Upper lobe of right lung (tissue), 1 donor: ENCODE results near the gene UBD. TPM values are rescaled to one million over a fixed set of nuclear protein-coding genes. Genes with fewer than 3 reads are reported as not detected.

ENCODE experiments used
- ATAC-seq: fragments of 200-7000 bp; cut with Tn5 transposase; one replicate; pipeline ENCODE4 v1.9.1; 2020; ENCODE audit warnings: mild to moderate bottlenecking, moderate library complexity
- DNase-seq: peaks from one replicate; pipeline ENCODE4 v3.0.0-alpha.2; 2020
- H3K27ac ChIP-seq: fragments of 200-600 bp; one replicate; pipeline ENCODE4 v1.8.0; 2022
- H3K27me3 ChIP-seq: fragments of 200-600 bp; one replicate; pipeline ENCODE4 v1.8.0; 2022; ENCODE audit warnings: mild to moderate bottlenecking
- H3K36me3 ChIP-seq: fragments of 200-600 bp; one replicate; pipeline ENCODE4 v1.8.0; 2022
- H3K4me1 ChIP-seq: fragments of 200-600 bp; one replicate; pipeline ENCODE4 v1.8.0; 2022
- H3K4me3 ChIP-seq: fragments of 200-600 bp; one replicate; pipeline ENCODE4 v1.8.0; 2022; ENCODE audit warnings: mild to moderate bottlenecking
- H3K9me3 ChIP-seq: fragments of 200-600 bp; one replicate; pipeline ENCODE4 v1.8.0; 2022
- intact Hi-C: fragments of 100-400 bp; cut with DNase I; formaldehyde crosslinking; loops from one replicate; pipeline ENCODE4 v1.11.0; 2022
- total RNA-seq: library from RNA; stranded (reverse); fragmentation: NEBNext Ultra II Directional; extraction: Animal tissue kit (Norgen Biotek cat#: 25700); gene quantifications from one replicate; pipeline ENCODE4 v1.2.1, GENCODE V29; 2021
- TF ChIP-seq, protein P1 (sequence below): fragments of 200-600 bp; IDR thresholded peaks from one replicate; pipeline ENCODE4 v1.8.0; 2022; ENCODE audit warnings: antibody characterized with exemption
- donor health status: DM: no; HTN: yes; CAD: no; lungs with severe emphysema.

The UBD gene
- total RNA-seq, 1 donor from 2014 or later = 1.1 TPM

DNA sequence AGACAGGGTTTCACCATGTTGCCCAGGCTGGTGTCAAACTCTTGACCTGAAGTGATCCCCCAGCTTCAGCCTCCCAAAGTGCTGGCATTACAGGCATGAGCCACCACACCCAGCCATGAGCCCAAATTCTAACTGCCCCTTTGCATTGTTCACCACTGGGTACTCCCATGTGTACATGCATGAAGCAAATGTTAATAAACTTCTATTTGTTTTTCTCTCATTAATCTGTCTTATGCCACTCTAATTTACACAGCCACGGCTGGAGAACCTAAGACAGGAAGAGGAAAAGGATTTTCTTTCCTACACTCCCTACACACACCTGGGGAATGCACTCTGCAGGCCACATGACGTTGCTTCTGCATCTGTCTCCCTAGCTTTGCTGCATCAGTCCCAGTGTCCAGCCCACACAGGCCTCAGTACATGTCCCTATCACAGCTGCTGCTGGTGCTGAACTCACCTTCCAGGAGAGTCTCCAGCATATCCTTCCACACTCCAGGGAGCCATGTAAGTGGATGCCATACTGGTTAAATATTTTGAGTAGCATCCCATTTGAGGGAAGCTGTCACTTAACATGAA, 38.7 kb upstream of the UBD start:
- no peak for DNase-seq
- no peak overlapping the region for H3K4me3 ChIP-seq
- H3K4me1 ChIP-seq = no peaks in the 10 kb centered on the region
- TF ChIP-seq, protein P1, sequence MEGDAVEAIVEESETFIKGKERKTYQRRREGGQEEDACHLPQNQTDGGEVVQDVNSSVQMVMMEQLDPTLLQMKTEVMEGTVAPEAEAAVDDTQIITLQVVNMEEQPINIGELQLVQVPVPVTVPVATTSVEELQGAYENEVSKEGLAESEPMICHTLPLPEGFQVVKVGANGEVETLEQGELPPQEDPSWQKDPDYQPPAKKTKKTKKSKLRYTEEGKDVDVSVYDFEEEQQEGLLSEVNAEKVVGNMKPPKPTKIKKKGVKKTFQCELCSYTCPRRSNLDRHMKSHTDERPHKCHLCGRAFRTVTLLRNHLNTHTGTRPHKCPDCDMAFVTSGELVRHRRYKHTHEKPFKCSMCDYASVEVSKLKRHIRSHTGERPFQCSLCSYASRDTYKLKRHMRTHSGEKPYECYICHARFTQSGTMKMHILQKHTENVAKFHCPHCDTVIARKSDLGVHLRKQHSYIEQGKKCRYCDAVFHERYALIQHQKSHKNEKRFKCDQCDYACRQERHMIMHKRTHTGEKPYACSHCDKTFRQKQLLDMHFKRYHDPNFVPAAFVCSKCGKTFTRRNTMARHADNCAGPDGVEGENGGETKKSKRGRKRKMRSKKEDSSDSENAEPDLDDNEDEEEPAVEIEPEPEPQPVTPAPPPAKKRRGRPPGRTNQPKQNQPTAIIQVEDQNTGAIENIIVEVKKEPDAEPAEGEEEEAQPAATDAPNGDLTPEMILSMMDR = no peak
- H3K36me3 ChIP-seq = peaks cover 9% of the 10 kb centered on the region
- H3K27ac ChIP-seq = no peak overlapping the region
- no peaks in the 10 kb centered on the region for H3K27me3 ChIP-seq
- no peak for ATAC-seq
- no peaks in the 10 kb centered on the region for H3K9me3 ChIP-seq
- intact Hi-C loops = no loop called here

DNA sequence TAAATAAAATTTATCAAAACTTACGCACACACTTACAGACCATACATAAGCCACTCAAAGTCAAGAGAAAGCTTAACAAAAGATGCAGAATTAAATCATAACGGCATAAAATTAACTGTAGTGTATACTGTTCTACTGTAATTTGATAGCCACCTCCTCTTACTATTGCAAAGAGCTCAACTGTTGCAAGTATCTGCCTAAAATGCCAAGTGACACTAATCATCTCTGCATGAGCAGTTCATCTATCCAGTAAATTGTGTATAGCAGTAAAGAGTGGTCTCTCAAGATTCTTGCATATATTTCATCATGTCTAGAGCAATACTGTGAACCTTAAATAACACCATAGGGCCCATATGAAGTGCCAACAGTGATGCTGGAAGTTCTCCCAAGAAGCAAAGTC, 37.7 kb upstream of the UBD start:
- Histone ChIP-seq H3K36me3 (no peaks in the 10 kb centered on the region), H3K27ac (no peak overlapping the region), H3K4me1 (no peaks in the 10 kb centered on the region), H3K9me3 (no peaks in the 10 kb centered on the region), H3K27me3 (peaks cover 3% of the 10 kb centered on the region), H3K4me3 (no peak overlapping the region)
- ATAC-seq (no peak), DNase-seq (no peak)
- TF ChIP-seq, protein P1 = no peak
- intact Hi-C loops = no loop called here

DNA sequence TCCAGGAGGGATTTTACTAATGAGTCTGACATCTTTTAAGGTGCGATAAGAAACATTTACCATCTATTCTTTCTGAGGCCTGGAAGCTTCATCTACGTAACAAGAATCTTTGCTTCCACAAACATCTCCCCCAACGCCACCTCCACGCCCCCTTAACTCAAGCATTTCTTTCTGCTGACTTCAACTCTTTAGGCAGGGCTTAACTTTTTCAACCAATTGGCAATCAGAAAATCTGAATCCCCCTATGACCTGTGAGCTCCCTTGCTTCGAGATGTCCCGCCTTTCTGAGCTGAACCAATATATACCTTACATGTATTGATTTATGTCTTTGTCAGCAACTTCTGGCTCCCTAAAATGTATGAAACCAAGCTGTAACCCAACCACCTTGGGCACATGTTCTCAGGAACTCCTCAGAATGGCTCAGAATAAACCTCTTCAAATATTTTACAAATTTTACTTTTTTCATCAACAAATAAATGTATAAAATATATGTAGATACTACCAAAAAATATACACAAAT, 36.9 kb upstream of the UBD start:
- ATAC-seq (no peak), DNase-seq (no peak)
- TF ChIP-seq, protein P1 = no peak
- Histone ChIP-seq H3K9me3 (no peaks in the 10 kb centered on the region), H3K27ac (no peak overlapping the region), H3K27me3 (peaks cover 8% of the 10 kb centered on the region), H3K4me1 (no peaks in the 10 kb centered on the region), H3K4me3 (no peak overlapping the region), H3K36me3 (no peaks in the 10 kb centered on the region)
- intact Hi-C loops = no loop called here

- H3K27ac ChIP-seq = no peak overlapping the region
- H3K4me3 ChIP-seq = no peak overlapping the region
- H3K9me3 ChIP-seq = no peaks in the 10 kb centered on the region
- H3K27me3 ChIP-seq = peaks cover 26% of the 10 kb centered on the region
- intact Hi-C loops = no loop called here
- no peak for DNase-seq
- H3K36me3 ChIP-seq = no peaks in the 10 kb centered on the region
- TF ChIP-seq, protein P1 = no peak
- no peak for ATAC-seq
- H3K4me1 ChIP-seq = no peaks in the 10 kb centered on the region
Measured at GRCh38 chr6:29593199-29593855, 33.8 kb upstream of the UBD start.

GRCh38 chr6:29591677-29592076, 32.1 kb upstream of the UBD start:
- Histone ChIP-seq H3K27me3 (peaks cover 26% of the 10 kb centered on the region), H3K9me3 (no peaks in the 10 kb centered on the region), H3K4me1 (no peaks in the 10 kb centered on the region), H3K27ac (no peak overlapping the region), H3K4me3 (no peak overlapping the region), H3K36me3 (no peaks in the 10 kb centered on the region)
- ATAC-seq (no peak), DNase-seq (no peak)
- TF ChIP-seq, protein P1 = no peak
- intact Hi-C loops = no loop called here
